ENCODE data around the gene SLC8A3. TPM values are rescaled to one million over a fixed set of nuclear protein-coding genes. Genes with fewer than 3 reads are reported as not detected.

Gene SLC8A3
- total RNA-seq, 1 donor from 2014 or later: 0.05 TPM

DNA sequence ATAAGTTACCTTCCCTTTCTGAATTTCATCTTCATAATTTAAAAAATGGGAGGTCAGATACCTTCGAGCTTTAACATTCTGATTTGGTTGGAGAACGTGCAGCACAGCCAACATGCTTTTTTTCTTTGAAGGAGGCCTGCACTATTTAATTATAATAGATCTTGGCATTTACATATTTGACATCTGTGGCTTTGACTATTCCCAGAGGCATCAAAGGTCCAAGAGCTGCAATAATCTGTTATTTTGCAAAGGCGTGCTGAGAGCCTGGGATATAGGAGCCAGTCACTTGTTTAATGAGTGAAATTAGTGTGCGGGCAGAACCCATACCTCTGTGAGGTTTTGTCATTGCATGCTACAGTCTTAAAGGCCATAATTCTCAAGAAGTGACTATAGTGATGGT is 26.4 kb downstream of the SLC8A3 start:
- TF ChIP-seq, protein P1, sequence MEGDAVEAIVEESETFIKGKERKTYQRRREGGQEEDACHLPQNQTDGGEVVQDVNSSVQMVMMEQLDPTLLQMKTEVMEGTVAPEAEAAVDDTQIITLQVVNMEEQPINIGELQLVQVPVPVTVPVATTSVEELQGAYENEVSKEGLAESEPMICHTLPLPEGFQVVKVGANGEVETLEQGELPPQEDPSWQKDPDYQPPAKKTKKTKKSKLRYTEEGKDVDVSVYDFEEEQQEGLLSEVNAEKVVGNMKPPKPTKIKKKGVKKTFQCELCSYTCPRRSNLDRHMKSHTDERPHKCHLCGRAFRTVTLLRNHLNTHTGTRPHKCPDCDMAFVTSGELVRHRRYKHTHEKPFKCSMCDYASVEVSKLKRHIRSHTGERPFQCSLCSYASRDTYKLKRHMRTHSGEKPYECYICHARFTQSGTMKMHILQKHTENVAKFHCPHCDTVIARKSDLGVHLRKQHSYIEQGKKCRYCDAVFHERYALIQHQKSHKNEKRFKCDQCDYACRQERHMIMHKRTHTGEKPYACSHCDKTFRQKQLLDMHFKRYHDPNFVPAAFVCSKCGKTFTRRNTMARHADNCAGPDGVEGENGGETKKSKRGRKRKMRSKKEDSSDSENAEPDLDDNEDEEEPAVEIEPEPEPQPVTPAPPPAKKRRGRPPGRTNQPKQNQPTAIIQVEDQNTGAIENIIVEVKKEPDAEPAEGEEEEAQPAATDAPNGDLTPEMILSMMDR (IDR thresholded peaks at IDR 0.05; ENCODE audit: borderline replicate concordance): no peak
- H3K4me3 ChIP-seq: no peak overlapping the region
- no peak for DNase-seq
- H3K36me3 ChIP-seq: no peaks in the 10 kb centered on the region
- no peak overlapping the region for H3K27ac ChIP-seq (replicated peaks)
- intact Hi-C loops (cut with micrococcal nuclease): no loop called here
- H3K4me1 ChIP-seq: no peaks in the 10 kb centered on the region
- peaks cover 50% of the 10 kb centered on the region for H3K27me3 ChIP-seq (ENCODE audit: low read depth)
- H3K9me3 ChIP-seq (replicated peaks): no peaks in the 10 kb centered on the region

DNA sequence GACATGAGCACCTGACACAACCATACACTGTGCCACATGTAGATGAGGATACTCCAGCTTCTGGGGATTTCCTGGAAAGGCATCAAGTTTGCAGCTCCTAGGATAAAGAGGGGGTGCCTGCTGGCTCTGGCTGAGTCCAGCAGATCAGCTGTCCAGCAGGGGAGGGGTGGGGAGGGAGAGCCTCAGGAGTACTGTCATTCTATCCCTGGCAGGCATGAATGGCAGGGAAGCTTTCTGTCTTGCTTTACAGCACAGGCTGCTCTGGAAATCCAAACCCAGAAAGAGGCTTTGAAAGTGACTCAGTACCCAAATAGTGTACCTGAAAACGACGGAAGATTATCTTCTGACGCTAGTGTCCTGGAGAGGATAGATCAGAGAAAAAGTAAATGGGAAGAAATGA is 32.2 kb downstream of the SLC8A3 start:
- Histone ChIP-seq H3K4me1 (no peaks in the 10 kb centered on the region), H3K36me3 (no peaks in the 10 kb centered on the region), H3K27ac (replicated peaks) (no peak overlapping the region), H3K27me3 (ENCODE audit: low read depth) (peaks cover 74% of the 10 kb centered on the region), H3K9me3 (replicated peaks) (no peaks in the 10 kb centered on the region), H3K4me3 (no peak overlapping the region)
- intact Hi-C loops (cut with micrococcal nuclease): no loop called here
- DNase-seq: no peak
- TF ChIP-seq, protein P1 (IDR thresholded peaks at IDR 0.05; ENCODE audit: borderline replicate concordance): no peak

DNA sequence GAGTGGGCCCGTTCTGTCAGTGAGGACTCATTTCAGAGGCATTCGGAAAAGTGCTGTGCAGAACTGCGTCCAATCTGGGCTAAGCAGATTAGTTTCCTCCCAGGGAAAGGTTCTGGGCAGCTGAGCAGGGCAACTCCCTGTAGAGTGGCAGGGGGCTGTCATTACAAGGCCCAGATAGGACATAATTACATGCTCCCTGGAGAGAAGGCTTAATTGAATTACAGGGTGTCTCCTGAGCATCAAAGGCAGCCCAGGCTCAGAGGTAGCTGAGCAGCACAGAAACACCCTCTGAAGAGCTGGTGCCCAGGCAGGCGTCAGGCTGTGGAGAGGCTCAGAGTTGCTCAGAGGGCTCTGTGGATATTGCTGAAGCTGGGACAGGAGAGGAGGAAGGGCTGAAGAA is 36.0 kb downstream of the SLC8A3 start:
- no peak overlapping the region for H3K4me3 ChIP-seq
- no peaks in the 10 kb centered on the region for H3K4me1 ChIP-seq
- TF ChIP-seq, protein P1 (IDR thresholded peaks at IDR 0.05; ENCODE audit: borderline replicate concordance): no peak
- no peak for DNase-seq
- intact Hi-C loops (cut with micrococcal nuclease): no loop called here
- peaks cover 84% of the 10 kb centered on the region for H3K27me3 ChIP-seq (ENCODE audit: low read depth)
- H3K27ac ChIP-seq (replicated peaks): no peak overlapping the region
- no peaks in the 10 kb centered on the region for H3K9me3 ChIP-seq (replicated peaks)
- no peaks in the 10 kb centered on the region for H3K36me3 ChIP-seq

DNA sequence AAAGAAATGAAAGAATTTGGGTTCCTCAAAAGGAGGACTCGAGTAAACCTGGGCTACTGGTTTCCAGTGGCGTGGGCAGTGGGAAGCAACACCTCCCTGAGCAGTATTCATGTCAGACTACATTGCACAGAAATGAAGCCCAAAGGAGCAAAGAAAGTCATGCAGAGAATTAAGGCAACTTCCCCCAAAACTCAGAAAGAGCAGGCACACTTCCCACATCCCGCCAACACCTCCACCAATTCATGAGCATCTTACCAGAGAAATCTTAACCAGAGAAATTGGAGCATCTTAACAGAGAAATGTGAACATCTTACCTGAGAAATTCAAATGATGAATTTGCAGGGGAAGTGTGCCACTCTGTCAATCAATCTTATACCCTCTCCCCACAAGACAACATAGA is 36.7 kb downstream of the SLC8A3 start:
- intact Hi-C loops (cut with micrococcal nuclease): no loop called here
- TF ChIP-seq, protein P1 (IDR thresholded peaks at IDR 0.05; ENCODE audit: borderline replicate concordance): no peak
- Histone ChIP-seq H3K4me1 (no peaks in the 10 kb centered on the region), H3K36me3 (no peaks in the 10 kb centered on the region), H3K4me3 (no peak overlapping the region), H3K27me3 (ENCODE audit: low read depth) (peaks cover 84% of the 10 kb centered on the region), H3K9me3 (replicated peaks) (no peaks in the 10 kb centered on the region), H3K27ac (replicated peaks) (no peak overlapping the region)
- DNase-seq: no peak

DNA sequence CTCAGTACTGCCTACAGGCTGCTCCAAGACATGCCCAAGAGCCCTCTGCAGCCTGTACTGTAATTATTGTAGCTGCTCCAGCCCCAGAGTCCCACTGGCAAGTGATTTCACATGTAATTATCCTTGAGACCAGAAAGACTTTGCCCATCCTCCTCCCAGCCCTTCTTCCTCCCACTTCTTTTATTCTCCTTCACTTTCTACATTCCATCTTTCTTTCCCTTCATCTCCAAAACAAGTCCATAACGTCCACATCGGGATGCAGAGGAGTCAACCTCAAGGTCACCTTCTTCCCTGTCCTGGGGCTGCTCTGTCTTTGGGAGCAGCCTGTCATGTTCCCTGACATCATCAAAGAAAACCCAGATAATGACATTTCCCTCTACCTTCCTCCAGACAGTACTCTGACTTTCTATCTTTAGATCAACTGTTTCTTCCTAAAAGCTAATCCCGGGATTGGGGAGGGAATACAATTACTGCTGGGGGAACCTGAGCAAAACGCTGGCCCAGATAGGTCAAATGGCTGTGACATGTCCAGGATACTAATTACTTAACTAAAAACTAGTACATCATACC is 39.1 kb downstream of the SLC8A3 start:
- H3K36me3 ChIP-seq: no peaks in the 10 kb centered on the region

More for the DNA sequence above, 39.1 kb downstream of the SLC8A3 start:
- Histone ChIP-seq H3K27me3 (ENCODE audit: low read depth) (peaks cover 92% of the 10 kb centered on the region), H3K9me3 (replicated peaks) (no peaks in the 10 kb centered on the region), H3K27ac (replicated peaks) (no peak overlapping the region), H3K4me3 (no peak overlapping the region), H3K4me1 (no peaks in the 10 kb centered on the region)
- TF ChIP-seq, protein P1 (IDR thresholded peaks at IDR 0.05; ENCODE audit: borderline replicate concordance): no peak
- intact Hi-C loops (cut with micrococcal nuclease): no loop called here
- DNase-seq: no peak
